Liver (tissue), 9 donors: ENCODE data around the gene COL12A1. TPM values are rescaled to one million over a fixed set of nuclear protein-coding genes. Genes with fewer than 3 reads are reported as not detected.

Source experiments
- DNase-seq: peaks from one replicate; pipeline ENCODE4 v3.0.0-alpha.2; 2017; ENCODE audit warnings: low spot score
- H3K27ac ChIP-seq, 2 donors: one replicate each; pipeline ENCODE4 v1.7.0; 2013; ENCODE audit warnings: inconsistent platforms in 2 of 2, low read length in 2 of 2, control low read depth in 1 of 2, low read depth in 1 of 2, mild to moderate bottlenecking in 1 of 2
- H3K27me3 ChIP-seq, 4 donors: one replicate each; pipeline versions ENCODE4 v1.6.1 to v1.7.0; 2013; ENCODE audit warnings: low read length in 3 of 4, inconsistent platforms in 1 of 4, mild to moderate bottlenecking in 1 of 4, moderate library complexity in 1 of 4; ENCODE audit not compliant: control insufficient read depth in 4 of 4, insufficient read depth in 4 of 4
- H3K36me3 ChIP-seq, 4 donors: one replicate each; pipeline versions ENCODE4 v1.6.1 to v1.7.0; 2013; ENCODE audit warnings: low read length in 3 of 4, mild to moderate bottlenecking in 3 of 4, low read depth in 1 of 4, moderate library complexity in 1 of 4; ENCODE audit not compliant: control insufficient read depth in 4 of 4, insufficient read depth in 3 of 4
- H3K4me1 ChIP-seq, 4 donors: one replicate each; pipeline versions ENCODE4 v1.6.1 to v1.7.0; 2013; ENCODE audit warnings: low read length in 3 of 4, mild to moderate bottlenecking in 3 of 4, moderate library complexity in 1 of 4; ENCODE audit not compliant: control insufficient read depth in 4 of 4, insufficient read depth in 4 of 4
- H3K4me3 ChIP-seq, 3 donors: one replicate each; pipeline versions ENCODE4 v1.6.1 to v1.7.0; 2013; ENCODE audit warnings: low read length in 3 of 3, control low read depth in 1 of 3, low read depth in 1 of 3, mild to moderate bottlenecking in 1 of 3
- H3K9ac ChIP-seq, 2 donors: one replicate each; pipeline ENCODE4 v1.7.0; 2013; ENCODE audit warnings: low read length in 2 of 2, mild to moderate bottlenecking in 2 of 2, moderate library complexity in 2 of 2, control low read depth in 1 of 2, low read depth in 1 of 2
- H3K9me3 ChIP-seq, 4 donors: one replicate each; pipeline versions ENCODE4 v1.6.1 to v1.7.0; 2013; ENCODE audit warnings: low read length in 3 of 4; ENCODE audit not compliant: control insufficient read depth in 4 of 4
- EGR1 ChIP-seq, 2 donors: IDR thresholded peaks; 2 replicates each; pipeline ENCODE4 v1.6.1; 2016 to 2018; ENCODE audit warnings: antibody characterized with exemption in 2 of 2, low read depth in 2 of 2
- FOXA1 ChIP-seq: IDR thresholded peaks from 2 replicates; pipeline ENCODE4 v1.6.1; 2016; ENCODE audit warnings: antibody characterized with exemption
- FOXA2 ChIP-seq: IDR thresholded peaks from 2 replicates; pipeline ENCODE4 v1.6.1; 2016; ENCODE audit warnings: antibody characterized with exemption
- GABPA ChIP-seq, 2 donors: IDR thresholded peaks in 1 of 2; conservative IDR thresholded peaks in 1 of 2; 2 replicates each; pipeline ENCODE4 v1.6.1; 2016; ENCODE audit warnings: antibody characterized with exemption in 2 of 2, mild to moderate bottlenecking in 1 of 2, moderate library complexity in 1 of 2
- HNF4G ChIP-seq: IDR thresholded peaks from 2 replicates; pipeline ENCODE4 v1.6.1; 2016; ENCODE audit warnings: antibody characterized with exemption
- JUND ChIP-seq, 2 donors: IDR thresholded peaks; 2 replicates each; pipeline ENCODE4 v1.6.1; 2016; ENCODE audit warnings: antibody characterized with exemption in 2 of 2
- MAX ChIP-seq: IDR thresholded peaks from 2 replicates; pipeline ENCODE4 v1.6.1; 2016; ENCODE audit warnings: antibody characterized with exemption
- RAD21 ChIP-seq, 2 donors: IDR thresholded peaks; 2 replicates each; pipeline ENCODE4 v1.6.1; 2016; ENCODE audit warnings: antibody characterized with exemption in 2 of 2, mild to moderate bottlenecking in 2 of 2
- REST ChIP-seq: IDR thresholded peaks from 2 replicates; pipeline ENCODE4 v1.6.1; 2016; ENCODE audit warnings: antibody characterized with exemption, mild to moderate bottlenecking
- RXRA ChIP-seq, 2 donors: IDR thresholded peaks; 2 replicates each; pipeline ENCODE4 v1.6.1; 2017 to 2018; ENCODE audit warnings: antibody characterized with exemption in 2 of 2, mild to moderate bottlenecking in 1 of 2
- TAF1 ChIP-seq: conservative IDR thresholded peaks from 2 replicates; pipeline ENCODE4 v1.6.1; 2016; ENCODE audit warnings: antibody characterized with exemption, mild to moderate bottlenecking
- YY1 ChIP-seq: IDR thresholded peaks from 2 replicates; pipeline ENCODE4 v1.6.1; 2016; ENCODE audit warnings: antibody characterized with exemption, mild to moderate bottlenecking
- polyA plus RNA-seq, 2 donors: library from polyadenylated mRNA; stranded (reverse) in 1 of 2; unstranded in 1 of 2; fragments of 200-250 nt in 1 of 2; fragments of >200 nt in 1 of 2; fragmentation: Nextera tagmentation in 1 of 2; extraction: Ambion mirVana in 1 of 2; gene quantifications; one replicate each; pipeline versions ENCODE4 v1.2.1 to v1.2.3, GENCODE V29; 2013 to 2015
- total RNA-seq, 2 donors: library from RNA; depleted of rRNA; stranded (reverse); fragments of >200 nt; gene quantifications; one replicate each; pipeline ENCODE4 v1.2.3, GENCODE V29; 2014
- TF ChIP-seq, protein P1 (sequence below): IDR thresholded peaks from 2 replicates; pipeline ENCODE4 v1.6.1; 2016; ENCODE audit warnings: antibody characterized with exemption
- TF ChIP-seq, protein P2 (sequence below): fragments of 150-350 bp; IDR thresholded peaks from 2 replicates; pipeline ENCODE4 v1.5.1; 2017; ENCODE audit warnings: improper control_type of control experiment, low read depth, low read length; ENCODE audit not compliant: missing input control
- donor health status: healthy.
- donor health status: healthy.
- donor health status: healthy.
- donor health status: healthy.
- donor health status: healthy.

Gene COL12A1
- total and polyA plus RNA-seq, 4 donors = 0.15 to 5.1 (median 1.8) TPM

GRCh38 chr6:75049308-75049707, 156.5 kb downstream of the COL12A1 start:
- H3K9ac ChIP-seq = no peak overlapping the region
- H3K9me3 ChIP-seq = no peaks in the 10 kb centered on the region
- no peak overlapping the region for H3K27ac ChIP-seq
- no peaks in the 10 kb centered on the region for H3K36me3 ChIP-seq
- no peaks in the 10 kb centered on the region for H3K27me3 ChIP-seq
- no peak overlapping the region for H3K4me3 ChIP-seq
- no peak for DNase-seq
- no peak for TF ChIP-seq FOXA1
- TF ChIP-seq, protein P1, sequence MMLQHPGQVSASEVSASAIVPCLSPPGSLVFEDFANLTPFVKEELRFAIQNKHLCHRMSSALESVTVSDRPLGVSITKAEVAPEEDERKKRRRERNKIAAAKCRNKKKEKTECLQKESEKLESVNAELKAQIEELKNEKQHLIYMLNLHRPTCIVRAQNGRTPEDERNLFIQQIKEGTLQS = no peak
- no peak for TF ChIP-seq GABPA (IDR thresholded peaks at IDR 0.05 in 1 of 2, conservative IDR thresholded peaks at IDR 0.05 in 1 of 2)
- H3K4me1 ChIP-seq = no peaks in the 10 kb centered on the region

DNA sequence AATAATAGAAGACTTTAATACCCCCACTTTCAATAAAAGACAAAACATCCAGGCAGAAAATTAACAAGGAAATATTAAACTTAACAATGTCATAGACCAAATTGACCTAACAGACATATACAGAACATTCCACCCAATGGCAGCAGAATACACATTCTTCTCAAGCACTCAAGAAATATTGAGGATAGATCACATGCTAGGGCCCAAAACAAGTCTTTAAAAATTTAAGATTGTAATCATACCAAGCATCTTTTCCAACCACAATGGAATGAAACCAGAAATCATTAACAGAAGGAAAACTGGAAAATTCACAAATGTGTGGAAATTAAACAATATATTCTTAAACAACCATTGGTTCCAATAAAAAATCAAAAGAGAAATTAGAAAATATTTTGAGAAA, 161.0 kb downstream of the COL12A1 start:
- H3K27me3 ChIP-seq = peaks cover 0 to 4% (median 0%) of the 10 kb centered on the region in 4 donors
- no peak for TF ChIP-seq YY1
- no peak for TF ChIP-seq HNF4G
- no peak for TF ChIP-seq FOXA1
- no peak for TF ChIP-seq GABPA (IDR thresholded peaks at IDR 0.05 in 1 of 2, conservative IDR thresholded peaks at IDR 0.05 in 1 of 2)
- no peak for TF ChIP-seq TAF1
- TF ChIP-seq, protein P2, sequence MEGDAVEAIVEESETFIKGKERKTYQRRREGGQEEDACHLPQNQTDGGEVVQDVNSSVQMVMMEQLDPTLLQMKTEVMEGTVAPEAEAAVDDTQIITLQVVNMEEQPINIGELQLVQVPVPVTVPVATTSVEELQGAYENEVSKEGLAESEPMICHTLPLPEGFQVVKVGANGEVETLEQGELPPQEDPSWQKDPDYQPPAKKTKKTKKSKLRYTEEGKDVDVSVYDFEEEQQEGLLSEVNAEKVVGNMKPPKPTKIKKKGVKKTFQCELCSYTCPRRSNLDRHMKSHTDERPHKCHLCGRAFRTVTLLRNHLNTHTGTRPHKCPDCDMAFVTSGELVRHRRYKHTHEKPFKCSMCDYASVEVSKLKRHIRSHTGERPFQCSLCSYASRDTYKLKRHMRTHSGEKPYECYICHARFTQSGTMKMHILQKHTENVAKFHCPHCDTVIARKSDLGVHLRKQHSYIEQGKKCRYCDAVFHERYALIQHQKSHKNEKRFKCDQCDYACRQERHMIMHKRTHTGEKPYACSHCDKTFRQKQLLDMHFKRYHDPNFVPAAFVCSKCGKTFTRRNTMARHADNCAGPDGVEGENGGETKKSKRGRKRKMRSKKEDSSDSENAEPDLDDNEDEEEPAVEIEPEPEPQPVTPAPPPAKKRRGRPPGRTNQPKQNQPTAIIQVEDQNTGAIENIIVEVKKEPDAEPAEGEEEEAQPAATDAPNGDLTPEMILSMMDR = no peak
- no peak for TF ChIP-seq FOXA2
- TF ChIP-seq, protein P1 = no peak
- no peak for TF ChIP-seq RXRA (IDR thresholded peaks at IDR 0.05)
- TF ChIP-seq MAX = no peak
- no peak for TF ChIP-seq JUND (IDR thresholded peaks at IDR 0.05)
- no peak for TF ChIP-seq EGR1 (IDR thresholded peaks at IDR 0.05; ENCODE audit: low read depth in 2 of 2)
- TF ChIP-seq RAD21 (IDR thresholded peaks at IDR 0.05) = no peak
- no peak for TF ChIP-seq REST
- no peaks in the 10 kb centered on the region for H3K4me1 ChIP-seq
- H3K27ac ChIP-seq = no peak overlapping the region
- H3K9me3 ChIP-seq = peaks cover 0 to 4% (median 1%) of the 10 kb centered on the region in 4 donors
- H3K4me3 ChIP-seq = no peak overlapping the region
- no peak overlapping the region for H3K9ac ChIP-seq
- H3K36me3 ChIP-seq = no peaks in the 10 kb centered on the region
- DNase-seq = no peak
